ENCODE results near the gene FBXL17. TPM values are rescaled to one million over a fixed set of nuclear protein-coding genes. Genes with fewer than 3 reads are reported as not detected.

The FBXL17 gene
- total RNA-seq, 1 donor from 2014 or later, result 11.1 TPM

GRCh38 chr5:107869438-107870115 lies 512.3 kb downstream of the FBXL17 start:
- no peak for DNase-seq (ENCODE audit: extremely low spot score, unreplicated experiment)
- H3K4me3 Mint-ChIP-seq, result no peak overlapping the region
- H3K36me3 Mint-ChIP-seq, result peaks cover 7% of the 10 kb centered on the region

GRCh38 chr5:107868650-107869409 lies 513.1 kb downstream of the FBXL17 start:
- TF ChIP-seq CTCF (conservative IDR thresholded peaks at IDR 0.05), result no peak
- DNase-seq (ENCODE audit: extremely low spot score, unreplicated experiment), result no peak
- no peaks in the 10 kb centered on the region for H3K27me3 Mint-ChIP-seq

More at GRCh38 chr5:107869438-107870115, 512.3 kb downstream of the FBXL17 start:
- peaks cover 15% of the 10 kb centered on the region for H3K4me1 Mint-ChIP-seq (ENCODE audit: unreplicated experiment)
- no peak overlapping the region for H3K27ac Mint-ChIP-seq
- TF ChIP-seq CTCF (conservative IDR thresholded peaks at IDR 0.05), result no peak
- no peaks in the 10 kb centered on the region for H3K27me3 Mint-ChIP-seq
- H3K9me3 Mint-ChIP-seq, result peaks cover 4% of the 10 kb centered on the region

GRCh38 chr5:107867266-107867665 lies 514.6 kb downstream of the FBXL17 start:
- H3K27me3 Mint-ChIP-seq, result no peaks in the 10 kb centered on the region
- TF ChIP-seq CTCF (conservative IDR thresholded peaks at IDR 0.05), result no peak
- DNase-seq (ENCODE audit: extremely low spot score, unreplicated experiment), result no peak
- H3K36me3 Mint-ChIP-seq, result peaks cover 9% of the 10 kb centered on the region
- no peak overlapping the region for H3K27ac Mint-ChIP-seq
- peaks cover 7% of the 10 kb centered on the region for H3K9me3 Mint-ChIP-seq
- peaks cover 4% of the 10 kb centered on the region for H3K4me1 Mint-ChIP-seq (ENCODE audit: unreplicated experiment)
- H3K4me3 Mint-ChIP-seq, result no peak overlapping the region

More at GRCh38 chr5:107868650-107869409, 513.1 kb downstream of the FBXL17 start:
- Mint-ChIP-seq H3K4me3 (no peak overlapping the region), H3K36me3 (peaks cover 9% of the 10 kb centered on the region), H3K27ac (no peak overlapping the region), H3K9me3 (peaks cover 7% of the 10 kb centered on the region), H3K4me1 (ENCODE audit: unreplicated experiment) (peaks cover 14% of the 10 kb centered on the region)

- DNase-seq (ENCODE audit: extremely low spot score, unreplicated experiment), result no peak
- Mint-ChIP-seq H3K4me1 (ENCODE audit: unreplicated experiment) (peaks cover 2% of the 10 kb centered on the region), H3K36me3 (peaks cover 8% of the 10 kb centered on the region), H3K27ac (no peak overlapping the region), H3K9me3 (peaks cover 7% of the 10 kb centered on the region), H3K27me3 (no peaks in the 10 kb centered on the region), H3K4me3 (no peak overlapping the region)
- TF ChIP-seq CTCF (conservative IDR thresholded peaks at IDR 0.05), result no peak
These were observed 517.1 kb downstream of the FBXL17 start for GRCh38 chr5:107864793-107865192.

- H3K4me3 Mint-ChIP-seq, result no peak overlapping the region
- DNase-seq (ENCODE audit: extremely low spot score, unreplicated experiment), result no peak
- H3K27me3 Mint-ChIP-seq, result no peaks in the 10 kb centered on the region
- peaks cover 6% of the 10 kb centered on the region for H3K36me3 Mint-ChIP-seq
- H3K27ac Mint-ChIP-seq, result no peak overlapping the region
- TF ChIP-seq CTCF (conservative IDR thresholded peaks at IDR 0.05), result no peak
- peaks cover 7% of the 10 kb centered on the region for H3K9me3 Mint-ChIP-seq
- no peaks in the 10 kb centered on the region for H3K4me1 Mint-ChIP-seq (ENCODE audit: unreplicated experiment)
These were observed 518.8 kb downstream of the FBXL17 start for GRCh38 chr5:107863125-107863524.
